GM19438 (cell line): Measurements from ENCODE around the gene SIPA1L2.
A peak's percentile ranks its signal among the peaks of the same experiment; 100 is the strongest.
"Not testable (repeated sequence)": the region's sequence is repeated elsewhere in the genome, so short reads cannot be mapped to it uniquely, and the experiment has no call there.

ENCODE experiments used
- ATAC-seq: cut with Tn5 transposase; IDR thresholded peaks from one replicate; pipeline ENCODE4 v1.9.1; 2021; ENCODE audit warnings: low read depth; ENCODE audit not compliant: unreplicated experiment

Gene SIPA1L2

DNA sequence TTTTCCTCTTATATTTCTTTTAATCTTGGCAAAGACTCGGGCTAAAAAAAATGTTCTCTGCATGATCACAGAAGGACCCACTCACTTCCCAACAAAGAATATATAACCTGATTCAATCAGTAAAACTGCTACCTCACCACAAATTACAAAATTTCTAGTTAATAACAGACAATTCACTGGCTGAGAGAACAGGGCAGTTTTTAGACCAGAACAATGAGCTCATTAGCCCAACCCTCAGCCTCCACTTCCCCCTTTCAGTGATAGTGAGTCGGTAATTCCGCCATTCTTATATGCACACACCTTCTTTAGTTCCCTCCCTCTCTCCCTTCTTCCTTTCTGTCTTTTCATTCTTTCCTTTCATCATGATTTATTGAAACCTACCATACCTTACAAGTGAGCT lies 8.9 kb downstream of the SIPA1L2 start:
- ATAC-seq, result no peak

GRCh38 chr1:232620356-232620969 lies 9.5 kb downstream of the SIPA1L2 start:
- ATAC-seq, result no peak

GRCh38 chr1:232617237-232617636 lies 12.7 kb downstream of the SIPA1L2 start:
- no peak for ATAC-seq

DNA sequence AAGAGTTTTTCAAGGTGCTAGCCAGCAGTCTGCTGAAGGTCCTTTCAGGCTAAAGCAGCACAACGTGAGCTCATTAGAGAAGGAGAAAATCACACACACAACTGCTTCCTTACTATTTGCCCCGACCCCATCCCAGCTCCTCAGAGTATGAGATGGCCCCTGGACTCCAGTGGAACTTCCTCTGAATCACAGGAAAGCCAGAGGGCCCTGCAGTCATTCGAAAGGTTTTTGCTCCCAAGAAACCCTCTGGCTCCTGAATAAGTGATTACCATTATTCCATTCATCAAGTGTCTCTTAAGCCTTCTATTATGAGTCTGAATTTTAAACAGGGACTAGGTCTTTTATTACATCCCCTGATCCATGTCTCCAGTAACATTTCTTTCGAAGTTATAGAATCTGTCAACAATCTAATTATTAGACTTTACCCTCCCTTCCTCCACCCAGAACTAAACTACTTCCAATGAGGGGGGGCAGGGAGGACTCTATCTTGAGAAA lies 14.6 kb downstream of the SIPA1L2 start:
- no peak for ATAC-seq

GRCh38 chr1:232614811-232615210 lies 15.1 kb downstream of the SIPA1L2 start:
- no peak for ATAC-seq

DNA sequence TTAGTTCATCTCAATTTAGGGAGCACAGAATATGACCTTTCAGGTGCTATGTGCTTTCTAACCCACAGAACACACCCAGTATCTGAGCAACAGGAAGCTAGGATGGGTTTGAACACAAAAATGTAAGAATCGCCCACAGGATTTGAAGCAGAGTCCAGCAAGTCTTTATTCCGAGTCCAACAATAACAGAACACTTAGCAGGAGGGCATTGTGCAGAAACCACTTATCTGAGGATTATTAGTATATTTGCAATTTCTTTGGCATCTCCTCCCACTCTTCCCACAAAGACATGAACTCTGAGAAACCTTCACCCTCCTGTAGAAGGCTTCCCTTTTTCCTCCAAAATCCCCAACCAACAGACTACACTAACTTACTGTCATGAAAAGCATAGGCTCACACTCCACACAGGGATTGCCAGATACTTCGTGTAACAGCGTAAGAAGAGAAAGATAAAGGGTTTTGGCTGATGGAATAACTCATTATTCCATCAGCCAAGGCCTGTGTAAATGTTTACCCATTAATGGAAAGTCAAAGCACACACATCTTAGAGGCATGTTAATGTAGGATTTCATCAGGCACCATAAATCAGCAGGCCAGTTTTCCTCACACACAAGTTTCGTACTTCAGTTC lies 16.1 kb downstream of the SIPA1L2 start:
- ATAC-seq, result no peak

GRCh38 chr1:232612836-232613235 lies 17.1 kb downstream of the SIPA1L2 start:
- not testable (repeated sequence) for ATAC-seq

GRCh38 chr1:232611834-232612233 lies 18.1 kb downstream of the SIPA1L2 start:
- no peak for ATAC-seq

DNA sequence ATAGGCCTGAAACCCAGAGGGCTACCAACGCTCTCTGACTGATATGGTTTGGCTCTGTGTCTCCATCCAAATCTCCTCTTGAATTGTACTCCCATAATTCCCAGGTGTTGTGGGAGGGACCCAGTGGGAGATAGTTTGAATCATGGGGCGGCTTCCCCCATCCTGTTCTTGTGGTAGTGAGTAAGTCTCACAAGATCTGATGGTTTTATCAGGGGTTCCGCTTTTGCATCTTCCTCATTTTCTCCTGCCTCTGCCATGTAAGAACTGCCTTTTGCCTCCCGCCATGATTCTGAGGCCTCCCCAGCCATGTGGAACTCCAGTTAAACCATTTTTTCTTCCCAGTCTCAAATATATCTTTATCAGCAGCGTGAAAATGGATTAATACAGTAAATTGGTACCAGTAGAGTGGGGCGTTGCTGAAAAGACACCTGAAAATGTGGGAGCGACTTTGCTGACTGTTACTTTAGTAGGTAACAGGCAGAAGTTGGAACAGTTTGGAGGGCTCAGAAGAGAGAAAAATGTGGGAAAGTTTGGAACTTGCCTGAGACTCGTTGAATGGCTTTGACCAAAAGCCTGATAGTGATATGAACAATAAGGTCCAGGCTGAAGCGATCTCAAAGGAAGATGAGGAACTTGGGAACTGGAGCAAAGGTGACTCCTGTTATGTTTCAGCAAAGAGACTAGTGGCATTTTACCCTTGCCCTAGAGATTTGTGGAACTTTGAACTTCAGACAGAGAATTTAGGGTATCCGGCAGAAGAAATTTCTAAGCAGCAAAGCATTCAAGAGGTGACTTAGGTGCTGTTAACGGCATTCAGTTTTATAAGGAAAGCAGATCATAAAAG lies 18.8 kb downstream of the SIPA1L2 start:
- not testable (repeated sequence) for ATAC-seq

DNA sequence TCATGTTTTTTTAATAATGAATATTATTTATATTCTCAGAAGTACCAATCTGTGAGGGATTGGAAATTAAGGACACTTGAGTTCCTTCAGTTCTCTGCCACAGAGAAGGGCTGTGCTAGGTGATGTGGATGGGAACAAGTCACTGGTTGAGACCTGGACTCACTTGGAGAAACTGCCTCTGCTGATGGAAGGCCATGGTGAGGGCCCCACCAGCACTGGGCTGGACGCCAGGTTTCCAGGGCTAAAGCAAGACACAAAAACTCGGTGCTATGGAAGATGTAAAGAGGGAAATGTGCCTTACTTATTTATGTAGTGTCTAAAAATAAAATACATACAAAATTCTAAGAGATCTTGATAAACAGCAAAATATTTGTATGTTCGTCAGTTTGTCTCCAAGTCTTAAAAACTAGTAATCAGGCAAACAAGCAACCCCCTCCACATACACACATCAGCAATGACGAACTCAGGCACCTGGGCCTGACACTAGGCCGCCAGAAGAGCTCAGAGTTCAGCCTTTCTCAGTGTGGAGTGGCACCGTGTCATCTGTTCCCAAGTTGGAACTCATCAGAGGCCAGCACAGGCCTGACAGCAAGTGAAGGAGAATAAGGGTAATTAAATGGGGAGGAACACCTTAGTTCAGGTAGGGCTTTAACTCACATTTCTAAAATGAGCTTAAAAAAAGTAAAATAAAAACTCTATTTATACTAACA lies 19.6 kb downstream of the SIPA1L2 start:
- no peak for ATAC-seq

DNA sequence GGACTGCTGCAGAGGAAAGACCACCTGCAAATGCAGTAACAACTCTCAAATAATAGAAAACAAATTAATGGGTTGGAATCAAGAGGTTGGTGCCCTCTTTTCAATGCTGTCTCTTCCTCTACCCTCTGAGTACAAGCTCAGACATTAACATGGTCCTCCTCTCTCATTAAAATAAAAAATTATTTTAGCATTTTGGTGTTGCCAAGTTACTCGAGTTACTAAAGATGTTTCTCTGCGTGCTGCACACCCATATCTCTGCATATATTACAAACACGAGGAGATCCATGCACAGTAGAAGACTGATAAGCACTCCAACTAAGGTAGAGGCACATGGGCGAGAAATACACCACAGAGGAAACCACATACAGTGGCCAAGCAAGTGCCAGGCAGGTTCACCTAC lies 21.5 kb downstream of the SIPA1L2 start:
- no peak for ATAC-seq

DNA sequence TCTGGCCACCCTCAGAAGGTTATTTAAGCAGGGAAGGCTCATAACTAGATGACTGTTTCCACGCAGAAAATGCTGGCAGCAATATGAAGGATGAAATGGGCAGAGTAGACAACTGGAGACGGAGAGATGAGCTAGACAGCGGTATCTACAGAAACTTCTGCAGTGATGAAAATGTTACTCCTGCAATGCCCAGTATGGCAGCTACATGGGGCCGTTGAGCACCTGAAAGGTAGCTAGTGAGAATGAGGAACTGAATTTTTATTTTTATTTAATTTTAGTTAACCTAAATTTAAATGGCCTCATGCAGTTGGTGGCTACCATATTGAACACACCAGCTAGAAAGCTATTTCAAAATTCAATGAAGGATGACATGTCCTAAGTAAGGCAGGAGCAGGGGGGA lies 27.3 kb downstream of the SIPA1L2 start:
- no peak for ATAC-seq

DNA sequence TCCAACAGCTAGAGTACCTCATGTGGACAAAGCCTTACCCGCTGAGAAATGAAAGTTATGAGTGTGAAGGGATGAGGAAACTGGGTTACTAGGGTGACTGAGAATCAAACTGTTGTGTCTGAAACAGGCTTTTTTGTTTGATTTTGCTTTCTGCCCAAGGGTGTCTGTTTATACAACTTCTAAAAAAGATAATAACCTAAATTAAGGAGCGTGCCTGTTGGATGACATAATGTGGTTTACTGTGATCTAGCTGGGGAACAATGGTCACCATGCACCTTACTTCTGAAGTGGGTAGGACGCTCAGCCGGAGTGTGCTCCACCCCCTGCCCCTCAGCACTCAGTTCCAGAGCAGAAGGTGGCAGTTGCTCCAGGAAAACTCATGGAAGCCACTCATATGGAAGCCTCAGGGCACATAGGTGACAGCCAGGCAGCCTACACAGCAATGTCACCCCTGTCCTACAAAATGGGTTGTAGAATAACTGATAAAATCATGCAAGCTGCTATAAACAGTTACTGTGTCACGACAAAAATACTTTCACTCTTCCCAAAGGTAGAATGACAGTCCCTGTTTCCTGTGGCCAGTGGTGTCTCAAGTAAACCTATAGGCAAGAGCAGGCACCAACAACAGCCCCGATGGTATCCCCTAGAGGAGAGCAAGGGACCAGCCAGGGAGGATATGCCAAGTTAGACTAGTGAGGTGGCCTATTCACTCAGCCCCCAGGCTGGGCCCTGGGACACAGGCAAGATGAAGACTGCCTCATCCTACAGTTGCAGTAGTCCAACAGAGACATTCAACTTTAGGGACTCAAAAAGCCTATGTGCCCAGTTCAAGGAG lies 29.3 kb downstream of the SIPA1L2 start:
- ATAC-seq, result no peak

- peak; percentile 65 for ATAC-seq
Observed at GRCh38 chr1:232599178-232600041, 30.5 kb downstream of the SIPA1L2 start.

DNA sequence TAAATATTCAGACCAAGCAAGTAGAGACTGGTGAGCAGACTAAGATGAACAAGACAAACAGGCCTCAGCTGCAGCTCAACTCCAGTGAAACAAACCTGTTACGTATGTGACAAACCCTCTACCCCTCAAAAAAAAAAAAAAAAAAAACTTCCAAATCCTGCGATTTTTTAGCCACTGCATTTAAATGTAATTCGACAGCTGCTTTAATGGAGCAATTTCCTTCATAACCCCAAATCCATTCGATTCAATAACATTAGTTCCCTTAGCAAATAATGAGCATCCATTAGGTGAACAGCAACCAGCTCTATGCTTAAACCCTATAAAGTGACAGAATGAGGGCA lies 31.1 kb downstream of the SIPA1L2 start:
- no peak for ATAC-seq

DNA sequence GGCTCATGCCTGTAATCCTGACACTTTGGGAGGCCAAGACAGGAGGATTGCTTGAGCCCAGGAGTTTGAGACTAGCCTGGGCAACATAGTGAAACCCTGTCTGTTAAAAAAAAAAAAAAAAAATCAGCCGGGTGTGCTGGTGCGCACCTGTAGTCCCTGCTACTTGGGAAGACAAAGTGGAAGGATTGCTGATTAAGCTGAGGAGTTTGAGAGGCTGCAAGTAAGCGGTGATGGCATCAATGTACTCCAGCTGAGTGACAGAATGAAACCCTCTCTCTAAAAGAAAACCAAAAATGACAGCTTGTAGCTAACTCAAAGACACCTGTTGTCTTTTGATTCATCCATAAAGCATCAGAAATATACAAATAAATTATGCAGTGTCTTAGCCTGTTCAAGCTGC lies 31.8 kb downstream of the SIPA1L2 start:
- ATAC-seq, result no peak

- peak; percentile 30 for ATAC-seq
Observed at GRCh38 chr1:232597721-232598120, 32.2 kb downstream of the SIPA1L2 start.

DNA sequence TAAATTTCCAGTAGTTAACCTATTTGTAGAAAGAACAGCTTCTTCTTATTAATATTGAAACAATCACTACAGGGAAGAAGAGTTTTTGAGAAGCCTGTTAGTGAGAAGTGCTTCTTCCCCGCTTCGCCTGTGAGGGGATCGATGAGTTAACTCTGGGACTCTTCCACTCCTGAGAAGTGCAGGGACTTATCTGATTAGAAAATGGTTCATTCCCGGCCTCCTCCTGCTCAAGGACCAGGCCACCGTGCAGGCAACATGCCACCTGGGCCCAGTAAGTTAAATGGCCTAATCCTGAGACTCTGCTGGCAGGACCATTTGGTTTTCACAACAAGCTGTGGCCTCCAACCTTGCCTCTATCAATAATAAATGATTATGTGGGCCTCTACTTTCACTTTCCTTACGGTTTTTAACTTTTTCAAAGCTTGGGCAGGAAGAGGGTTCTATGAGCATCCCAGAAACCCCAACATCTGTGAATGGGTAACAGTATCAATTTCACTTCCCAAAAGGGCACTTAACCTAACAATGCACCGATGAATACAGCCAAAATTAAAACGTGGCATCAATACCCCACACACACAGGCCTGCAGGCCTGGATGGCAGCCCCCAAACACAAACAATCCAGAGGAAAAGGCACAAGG lies 33.1 kb downstream of the SIPA1L2 start:
- ATAC-seq, result no peak
